OCI-LY1 (cell line): ENCODE data around the gene PADI4.

Experiments used
- H2AFZ ChIP-seq: fragments of 200-600 bp; sonication (generic), shearing (Covaris generic); 2 replicates; pipeline ENCODE4 v1.6.0; 2014; ENCODE audit warnings: antibody characterized with exemption, mild to moderate bottlenecking, low read length
- H3F3A ChIP-seq: fragments of 200-600 bp; sonication (generic), shearing (Covaris generic); 2 replicates; pipeline ENCODE4 v1.6.0; 2014; ENCODE audit warnings: mild to moderate bottlenecking, antibody characterized with exemption, low read length, moderate library complexity; ENCODE audit not compliant: insufficient read depth
- H3K27ac ChIP-seq: fragments of 200-600 bp; sonication (generic); 2 replicates; pipeline ENCODE4 v1.5.1; 2014; ENCODE audit warnings: low read length, mixed run types, mild to moderate bottlenecking, low read depth; ENCODE audit not compliant: poor library complexity, severe bottlenecking
- H3K27me3 ChIP-seq: fragments of 200-600 bp; sonication (generic); 2 replicates; pipeline ENCODE4 v1.6.0; 2014; ENCODE audit warnings: antibody characterized with exemption, mild to moderate bottlenecking, low read length, moderate library complexity; ENCODE audit not compliant: insufficient read depth
- H3K36me3 ChIP-seq: fragments of 200-600 bp; sonication (generic); 2 replicates; pipeline ENCODE4 v1.6.1; 2014; ENCODE audit warnings: mild to moderate bottlenecking, antibody characterized with exemption, low read length, moderate library complexity, mixed read lengths; ENCODE audit not compliant: insufficient read depth
- H3K4me1 ChIP-seq: fragments of 200-600 bp; sonication (generic); 2 replicates; pipeline ENCODE4 v1.5.1; 2014; ENCODE audit warnings: mild to moderate bottlenecking, low read length, moderate library complexity; ENCODE audit not compliant: insufficient read depth, severe bottlenecking
- H3K4me2 ChIP-seq: fragments of 200-600 bp; sonication (generic), shearing (Covaris generic); 2 replicates; pipeline ENCODE4 v1.6.1; 2014; ENCODE audit warnings: low read length
- H3K4me3 ChIP-seq: fragments of 200-600 bp; sonication (generic); 2 replicates; pipeline ENCODE4 v1.5.1; 2014; ENCODE audit warnings: low read length, low read depth, mild to moderate bottlenecking, mixed read lengths; ENCODE audit not compliant: poor library complexity, severe bottlenecking
- H3K79me2 ChIP-seq: fragments of 200-600 bp; shearing (Covaris generic); 2 replicates; pipeline ENCODE4 v1.6.1; 2016; ENCODE audit warnings: mixed run types, low read length, mixed read lengths; ENCODE audit not compliant: insufficient read depth
- H3K9ac ChIP-seq: fragments of 200-600 bp; sonication (generic), shearing (Covaris generic); 2 replicates; pipeline ENCODE4 v1.6.1; 2014; ENCODE audit warnings: mild to moderate bottlenecking, low read length, mixed read lengths
- H3K9me2 ChIP-seq: fragments of 200-600 bp; sonication (generic), shearing (Covaris generic); 2 replicates; pipeline ENCODE4 v1.6.1; 2014; ENCODE audit warnings: low read depth, mild to moderate bottlenecking, low read length, mixed read lengths
- H3K9me3 ChIP-seq: fragments of 200-600 bp; shearing (Covaris generic); 2 replicates; pipeline ENCODE4 v1.6.1; 2014; ENCODE audit warnings: low read length, mixed read lengths
- H4K20me1 ChIP-seq: fragments of 200-600 bp; sonication (generic), shearing (Covaris generic); 2 replicates; pipeline ENCODE4 v1.6.0; 2016; ENCODE audit warnings: mild to moderate bottlenecking, low read length; ENCODE audit not compliant: insufficient read depth
- EZH2 ChIP-seq: fragments of 200-600 bp; sonication (generic), shearing (Covaris generic); IDR thresholded peaks from 2 replicates; pipeline ENCODE4 v1.8.0; 2017; ENCODE audit warnings: borderline replicate concordance, mixed run types, mild to moderate bottlenecking, antibody characterized with exemption, low read length, moderate library complexity, mixed read lengths
- TF ChIP-seq, protein P1 (sequence below): fragments of 200-600 bp; sonication (generic), shearing (Covaris generic); IDR thresholded peaks from 2 replicates; pipeline ENCODE4 v1.5.1; 2017; ENCODE audit warnings: mild to moderate bottlenecking, antibody characterized with exemption, low read length, moderate library complexity, mixed read lengths

The PADI4 gene, protein sequence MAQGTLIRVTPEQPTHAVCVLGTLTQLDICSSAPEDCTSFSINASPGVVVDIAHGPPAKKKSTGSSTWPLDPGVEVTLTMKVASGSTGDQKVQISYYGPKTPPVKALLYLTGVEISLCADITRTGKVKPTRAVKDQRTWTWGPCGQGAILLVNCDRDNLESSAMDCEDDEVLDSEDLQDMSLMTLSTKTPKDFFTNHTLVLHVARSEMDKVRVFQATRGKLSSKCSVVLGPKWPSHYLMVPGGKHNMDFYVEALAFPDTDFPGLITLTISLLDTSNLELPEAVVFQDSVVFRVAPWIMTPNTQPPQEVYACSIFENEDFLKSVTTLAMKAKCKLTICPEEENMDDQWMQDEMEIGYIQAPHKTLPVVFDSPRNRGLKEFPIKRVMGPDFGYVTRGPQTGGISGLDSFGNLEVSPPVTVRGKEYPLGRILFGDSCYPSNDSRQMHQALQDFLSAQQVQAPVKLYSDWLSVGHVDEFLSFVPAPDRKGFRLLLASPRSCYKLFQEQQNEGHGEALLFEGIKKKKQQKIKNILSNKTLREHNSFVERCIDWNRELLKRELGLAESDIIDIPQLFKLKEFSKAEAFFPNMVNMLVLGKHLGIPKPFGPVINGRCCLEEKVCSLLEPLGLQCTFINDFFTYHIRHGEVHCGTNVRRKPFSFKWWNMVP

DNA sequence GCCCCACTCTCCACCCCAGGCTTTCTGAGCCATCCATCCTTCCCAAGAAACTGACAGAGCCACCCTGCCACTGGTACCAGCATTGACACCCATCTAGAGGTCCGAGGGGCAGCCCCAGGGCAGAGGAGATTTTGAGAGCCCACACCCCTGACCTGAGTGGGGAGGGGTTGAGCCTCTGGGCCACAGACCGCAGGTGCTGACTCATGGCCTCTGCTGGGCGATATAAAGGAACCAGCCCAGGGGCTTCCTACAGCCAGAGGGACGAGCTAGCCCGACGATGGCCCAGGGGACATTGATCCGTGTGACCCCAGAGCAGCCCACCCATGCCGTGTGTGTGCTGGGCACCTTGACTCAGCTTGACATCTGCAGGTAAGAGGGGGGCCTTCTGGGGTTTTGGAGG is at the start of gene PADI4:
Gene PADI4, plus strand, starts transcription at position 252 of the 400 bp plus-strand sequence. Its CDS starts 26 bp downstream, at position 278.
- Histone ChIP-seq H4K20me1 (no peaks in the 10 kb centered on the region), H3K9me2 (no peaks in the 10 kb centered on the region), H3K4me1 (no peaks in the 10 kb centered on the region), H3K9ac (no peak within 1 kb of the TSS), H3K9me3 (no peaks in the 10 kb centered on the region), H3F3A (no peaks in the 10 kb centered on the region), H3K4me2 (no peak within 1 kb of the TSS), H3K27me3 (no peaks in the 10 kb centered on the region), H2AFZ (no peak within 1 kb of the TSS), H3K27ac (no peak within 1 kb of the TSS), H3K4me3 (no peak within 1 kb of the TSS), H3K79me2 (no peaks in the 10 kb centered on the region), H3K36me3 (no peaks in the 10 kb centered on the region)
- no peak for TF ChIP-seq EZH2
- TF ChIP-seq, protein P1, sequence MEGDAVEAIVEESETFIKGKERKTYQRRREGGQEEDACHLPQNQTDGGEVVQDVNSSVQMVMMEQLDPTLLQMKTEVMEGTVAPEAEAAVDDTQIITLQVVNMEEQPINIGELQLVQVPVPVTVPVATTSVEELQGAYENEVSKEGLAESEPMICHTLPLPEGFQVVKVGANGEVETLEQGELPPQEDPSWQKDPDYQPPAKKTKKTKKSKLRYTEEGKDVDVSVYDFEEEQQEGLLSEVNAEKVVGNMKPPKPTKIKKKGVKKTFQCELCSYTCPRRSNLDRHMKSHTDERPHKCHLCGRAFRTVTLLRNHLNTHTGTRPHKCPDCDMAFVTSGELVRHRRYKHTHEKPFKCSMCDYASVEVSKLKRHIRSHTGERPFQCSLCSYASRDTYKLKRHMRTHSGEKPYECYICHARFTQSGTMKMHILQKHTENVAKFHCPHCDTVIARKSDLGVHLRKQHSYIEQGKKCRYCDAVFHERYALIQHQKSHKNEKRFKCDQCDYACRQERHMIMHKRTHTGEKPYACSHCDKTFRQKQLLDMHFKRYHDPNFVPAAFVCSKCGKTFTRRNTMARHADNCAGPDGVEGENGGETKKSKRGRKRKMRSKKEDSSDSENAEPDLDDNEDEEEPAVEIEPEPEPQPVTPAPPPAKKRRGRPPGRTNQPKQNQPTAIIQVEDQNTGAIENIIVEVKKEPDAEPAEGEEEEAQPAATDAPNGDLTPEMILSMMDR, result no peak

- no peaks in the 10 kb centered on the region for H3K4me1 ChIP-seq
- H3K4me2 ChIP-seq, result no peak overlapping the region
- no peaks in the 10 kb centered on the region for H3F3A ChIP-seq
- H3K9me2 ChIP-seq, result no peaks in the 10 kb centered on the region
- H3K27me3 ChIP-seq, result peaks cover 3% of the 10 kb centered on the region; the same call in 1 of the 2 replicates
- TF ChIP-seq EZH2, result no peak
- TF ChIP-seq, protein P1, result no peak
- no peaks in the 10 kb centered on the region for H3K36me3 ChIP-seq
- no peak overlapping the region for H3K4me3 ChIP-seq
- H3K79me2 ChIP-seq, result no peaks in the 10 kb centered on the region
- no peak overlapping the region for H3K9ac ChIP-seq
- H2AFZ ChIP-seq, result no peak overlapping the region
- H3K27ac ChIP-seq, result no peak overlapping the region
- H3K9me3 ChIP-seq, result no peaks in the 10 kb centered on the region
- H4K20me1 ChIP-seq, result no peaks in the 10 kb centered on the region
Observed at GRCh38 chr1:17258758-17259130, 49.3 kb upstream of the PADI4 start.

GRCh38 chr1:17259233-17259873 is 48.6 kb upstream of the PADI4 start:
- no peaks in the 10 kb centered on the region for H3K79me2 ChIP-seq
- H3F3A ChIP-seq, result no peaks in the 10 kb centered on the region
- no peak overlapping the region for H3K4me2 ChIP-seq
- no peaks in the 10 kb centered on the region for H3K9me2 ChIP-seq
- no peak overlapping the region for H3K4me3 ChIP-seq
- H3K9ac ChIP-seq, result no peak overlapping the region
- no peak overlapping the region for H2AFZ ChIP-seq
- H3K27me3 ChIP-seq, result peaks cover 3% of the 10 kb centered on the region; the same call in 1 of the 2 replicates
- no peaks in the 10 kb centered on the region for H3K4me1 ChIP-seq
- no peak overlapping the region for H3K27ac ChIP-seq
- no peaks in the 10 kb centered on the region for H3K9me3 ChIP-seq
- H3K36me3 ChIP-seq, result no peaks in the 10 kb centered on the region
- TF ChIP-seq EZH2, result no peak
- TF ChIP-seq, protein P1, result no peak
- H4K20me1 ChIP-seq, result no peaks in the 10 kb centered on the region
